ENCODE measurements around the gene ZNF777.
"Not testable (repeated sequence)": the region's sequence is repeated elsewhere in the genome, so short reads cannot be mapped to it uniquely, and the experiment has no call there.

ZNF777 gene

DNA sequence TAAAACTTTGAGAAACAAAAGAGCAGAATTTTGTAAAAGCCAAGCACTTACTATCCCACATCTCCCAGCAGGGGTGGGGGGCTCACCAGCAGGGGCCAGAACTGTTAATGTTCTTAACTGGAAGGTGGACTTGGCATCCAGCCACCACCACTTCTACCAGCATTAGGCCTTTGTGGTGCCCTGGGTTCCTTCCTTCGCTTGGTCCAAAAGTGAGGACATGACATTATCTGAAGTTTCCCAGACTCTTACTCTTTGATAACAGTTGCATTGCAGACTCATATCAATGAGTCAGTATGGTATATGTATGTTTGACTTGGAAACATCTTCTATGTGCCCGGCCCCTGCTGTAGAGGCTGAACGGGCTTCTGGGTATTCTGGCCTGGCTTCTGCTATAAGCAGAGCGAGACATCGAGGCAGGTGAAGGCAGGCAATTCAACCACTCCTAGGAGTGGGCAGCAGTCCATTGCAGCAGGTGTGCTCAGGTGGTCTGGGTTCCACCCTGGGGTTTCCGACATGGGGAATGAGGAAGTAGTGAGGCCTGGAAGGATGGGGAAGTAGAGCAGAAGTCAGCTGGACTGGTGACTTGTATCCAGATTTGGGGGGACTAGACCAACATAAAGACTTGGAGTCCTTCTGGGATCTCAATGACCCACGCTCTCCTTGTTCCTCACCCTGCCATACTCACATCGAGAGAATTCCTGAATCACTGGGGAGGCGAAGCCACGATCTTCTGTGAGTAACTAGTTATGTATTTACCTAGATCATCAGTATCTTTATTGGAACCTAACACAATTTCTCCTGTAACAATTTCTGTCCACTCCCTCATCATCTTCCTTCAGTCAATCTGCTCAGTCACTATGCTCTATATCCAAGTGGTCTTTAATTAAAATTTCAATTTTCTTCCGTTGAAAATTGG lies 4.1 kb downstream of the ZNF777 start:
- no peak for DNase-seq (ENCODE audit: low read depth)
- no peak overlapping the region for H3K4me3 ChIP-seq (ENCODE audit: low read depth, low read length)

DNA sequence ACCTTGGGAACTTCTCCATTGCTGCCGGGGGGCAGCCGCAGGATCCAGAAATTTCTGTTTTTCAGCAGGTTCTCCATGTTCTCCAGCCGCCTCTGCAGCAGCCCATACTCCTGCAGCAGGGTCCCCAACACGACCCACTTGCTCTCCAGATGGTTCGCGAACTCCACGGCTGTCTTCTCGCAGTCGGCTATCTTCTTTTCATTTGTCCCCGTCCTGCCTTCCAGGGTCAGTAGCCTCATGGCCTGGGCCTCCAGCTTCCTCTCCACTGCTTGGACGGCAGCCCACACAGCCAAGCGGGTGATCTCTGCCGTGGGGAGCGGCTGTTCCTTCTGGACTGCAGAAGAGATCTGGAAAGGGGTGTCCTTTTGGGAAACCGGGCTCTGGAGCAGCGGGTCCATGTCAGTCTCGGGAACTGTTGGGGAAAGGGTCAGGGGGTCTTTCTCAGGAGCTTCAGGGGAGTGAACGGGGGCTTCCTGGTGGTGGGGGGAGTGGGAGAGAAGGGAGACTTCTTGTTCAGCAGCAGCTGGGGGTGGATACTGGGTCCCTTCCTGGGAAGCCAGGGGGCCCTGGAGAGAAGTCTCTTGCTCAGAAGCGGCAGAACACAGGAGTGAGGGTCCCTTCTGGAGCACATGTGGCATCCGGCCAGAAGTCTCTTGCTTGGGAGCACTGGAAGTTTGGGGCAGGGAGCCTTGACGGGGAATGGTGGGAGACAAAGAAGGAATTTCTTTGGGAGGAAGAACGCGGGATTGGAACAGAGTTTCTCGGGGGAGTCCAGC lies 5.5 kb downstream of the ZNF777 start:
- DNase-seq (ENCODE audit: low read depth), result no peak
- H3K4me3 ChIP-seq (ENCODE audit: low read depth, low read length), result no peak overlapping the region

DNA sequence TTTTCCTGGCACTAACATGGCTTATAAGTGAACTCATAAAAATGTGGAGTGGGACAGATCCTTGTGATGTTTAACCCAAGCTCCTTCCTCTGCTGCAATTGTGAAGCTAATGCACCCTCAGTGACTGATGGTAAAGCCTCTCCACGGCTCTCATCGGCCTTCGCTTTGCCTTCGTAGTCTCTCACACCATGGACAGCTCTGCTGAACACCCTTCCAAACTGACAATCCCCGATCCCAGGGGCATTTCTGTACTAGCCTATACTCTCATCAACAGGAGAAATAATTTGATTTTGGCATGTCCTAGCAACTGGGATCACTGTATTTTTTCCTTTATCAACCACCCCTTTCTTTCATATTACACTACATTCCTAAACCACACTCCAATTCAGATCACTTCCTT lies 6.1 kb downstream of the ZNF777 start:
- DNase-seq (ENCODE audit: low read depth), result no peak
- no peak overlapping the region for H3K4me3 ChIP-seq (ENCODE audit: low read depth, low read length)

DNA sequence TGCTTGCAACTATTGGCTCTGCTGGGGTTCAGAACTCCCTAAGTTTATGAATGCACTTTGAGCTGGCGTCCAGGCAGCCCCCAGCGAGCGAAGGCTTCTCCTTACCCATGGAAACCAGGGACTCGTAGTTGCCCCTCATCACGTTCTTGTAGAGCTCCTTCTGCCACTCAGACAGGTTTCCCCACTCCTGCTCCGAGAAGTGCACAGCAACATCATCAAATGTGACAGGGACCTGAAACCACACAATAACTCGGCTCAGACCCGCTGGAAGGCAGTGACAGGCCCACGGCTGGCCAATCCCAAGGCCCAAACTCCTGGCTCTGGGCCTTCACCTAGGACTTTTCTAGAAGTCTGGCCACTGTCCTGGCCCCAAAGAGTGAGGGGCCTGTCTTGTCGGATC lies 6.9 kb downstream of the ZNF777 start:
- no peak overlapping the region for H3K4me3 ChIP-seq (ENCODE audit: low read depth, low read length)
- no peak for DNase-seq (ENCODE audit: low read depth)

DNA sequence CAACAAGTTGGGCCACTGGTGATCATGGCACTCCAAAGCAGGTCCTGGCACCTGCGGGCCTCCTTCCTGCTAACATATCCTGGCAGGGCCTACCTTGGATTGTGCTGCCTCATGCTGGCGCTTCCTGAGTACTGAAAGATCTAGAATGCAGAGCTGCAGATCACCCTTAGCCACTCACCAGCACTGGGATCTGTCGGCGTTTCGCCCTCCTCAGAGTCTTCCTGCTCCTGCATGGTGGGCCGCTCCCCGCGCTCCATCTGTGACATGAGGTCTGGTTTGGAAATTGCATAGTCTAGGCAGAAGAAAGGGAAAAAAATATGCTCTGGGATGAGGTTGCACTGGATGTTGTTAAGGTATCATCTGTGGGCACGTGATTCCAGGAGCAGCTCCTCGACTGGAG lies 10.0 kb downstream of the ZNF777 start:
- DNase-seq (ENCODE audit: low read depth), result no peak
- H3K4me3 ChIP-seq (ENCODE audit: low read depth, low read length), result no peak overlapping the region

DNA sequence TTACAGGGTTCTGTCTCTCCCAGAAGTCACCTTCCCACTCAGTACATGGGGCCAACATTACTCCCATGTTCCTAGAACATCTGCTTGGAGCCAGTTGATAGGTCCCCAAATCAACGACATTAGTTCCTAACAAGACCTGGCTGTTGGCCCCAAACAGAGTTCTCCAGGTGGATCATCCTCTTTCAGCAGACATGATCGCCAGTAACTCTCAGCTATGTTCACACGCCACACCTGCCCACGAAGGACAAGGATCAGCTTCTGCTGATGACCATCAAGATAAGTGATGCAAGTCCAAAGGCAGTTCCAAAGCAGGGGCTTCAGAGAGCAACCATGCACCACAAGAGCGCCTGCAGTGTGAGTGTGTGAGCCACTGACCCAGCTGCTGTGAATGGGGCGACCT lies 11.0 kb downstream of the ZNF777 start:
- DNase-seq (ENCODE audit: low read depth), result no peak

DNA sequence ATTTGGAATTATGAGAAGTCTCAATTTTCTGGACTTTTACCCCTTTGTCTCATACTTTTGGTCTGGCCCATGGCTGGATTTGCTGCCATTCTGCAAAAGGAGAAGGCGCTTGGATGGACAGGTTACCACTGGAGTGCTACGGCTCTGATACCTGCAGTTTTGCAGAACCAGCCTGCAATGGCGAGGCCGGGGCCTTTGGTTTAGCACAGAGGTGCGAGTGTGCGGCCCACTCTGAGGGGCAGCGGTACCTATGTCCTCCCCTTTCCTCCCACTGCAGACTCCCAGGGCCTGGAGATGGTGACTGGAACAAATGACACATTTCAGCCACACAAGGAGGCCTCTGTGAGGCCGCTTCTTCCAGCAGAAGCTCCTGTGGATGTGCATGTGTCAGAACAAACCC lies 11.9 kb downstream of the ZNF777 start:
- no peak overlapping the region for H3K4me3 ChIP-seq (ENCODE audit: low read depth, low read length)
- DNase-seq (ENCODE audit: low read depth), result no peak

More for the DNA sequence above, 11.0 kb downstream of the ZNF777 start:
- no peak overlapping the region for H3K4me3 ChIP-seq (ENCODE audit: low read depth, low read length)

DNA sequence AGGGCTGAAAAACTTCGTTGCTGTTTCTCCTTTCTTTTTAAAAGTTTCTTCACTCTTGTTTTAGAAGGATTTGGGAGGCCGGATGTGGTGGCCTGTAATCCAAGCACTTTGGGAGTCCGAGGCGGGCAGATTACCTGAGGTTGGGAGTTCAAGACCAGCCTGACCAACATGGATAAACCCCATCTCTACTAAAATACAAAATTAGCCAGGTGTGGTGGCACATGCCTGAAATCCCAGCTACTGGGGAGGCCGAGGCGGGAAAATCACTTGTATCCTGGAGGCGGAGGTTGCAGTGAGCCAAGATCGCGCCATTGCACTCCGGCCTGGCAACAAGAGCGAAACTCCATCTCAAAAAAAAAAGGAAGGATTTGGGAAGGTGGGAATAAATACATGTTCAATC lies 14.8 kb downstream of the ZNF777 start:
- H3K4me3 ChIP-seq (ENCODE audit: low read depth, low read length); DNase-seq (ENCODE audit: low read depth): not testable (repeated sequence)

DNA sequence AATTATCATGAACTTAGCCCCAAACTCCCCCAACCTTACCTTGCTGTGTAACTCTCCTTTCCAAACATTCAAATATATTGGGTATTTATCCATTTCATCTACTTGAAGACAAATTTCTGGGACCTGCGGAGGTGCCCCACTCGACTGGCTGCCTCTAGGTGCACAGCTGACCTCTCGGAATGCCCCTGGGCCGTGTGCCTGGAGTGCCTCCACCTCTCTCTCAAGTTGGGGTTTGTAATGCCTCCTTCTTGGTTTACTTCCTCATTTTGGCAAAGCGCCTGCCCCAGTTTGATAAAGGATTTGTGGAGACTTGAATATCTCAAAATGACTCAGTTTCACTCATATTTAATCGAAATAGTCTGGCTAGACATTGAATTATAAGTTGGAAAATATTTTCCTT lies 16.6 kb downstream of the ZNF777 start:
- no peak overlapping the region for H3K4me3 ChIP-seq (ENCODE audit: low read depth, low read length)
- DNase-seq (ENCODE audit: low read depth), result no peak

DNA sequence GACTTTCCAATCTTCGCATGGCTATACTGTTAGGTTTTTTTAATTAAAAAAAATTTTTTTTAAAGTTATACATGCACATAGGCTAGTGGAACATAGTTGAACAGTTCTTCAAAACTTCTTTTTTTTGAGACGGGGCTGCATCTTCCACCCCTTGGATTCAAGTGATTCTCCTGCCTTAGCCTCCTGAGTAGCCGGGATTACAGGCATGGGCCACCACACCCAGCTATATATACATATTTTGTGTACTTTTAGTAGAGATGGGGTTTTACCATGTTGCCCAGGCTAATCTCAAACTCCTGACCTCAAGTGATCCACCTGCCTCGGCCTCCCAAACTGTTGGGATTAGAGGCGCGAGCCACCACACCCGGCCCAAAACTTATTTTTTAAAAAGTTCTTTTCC lies 17.3 kb downstream of the ZNF777 start:
- DNase-seq (ENCODE audit: low read depth), result no peak
- no peak overlapping the region for H3K4me3 ChIP-seq (ENCODE audit: low read depth, low read length)

DNA sequence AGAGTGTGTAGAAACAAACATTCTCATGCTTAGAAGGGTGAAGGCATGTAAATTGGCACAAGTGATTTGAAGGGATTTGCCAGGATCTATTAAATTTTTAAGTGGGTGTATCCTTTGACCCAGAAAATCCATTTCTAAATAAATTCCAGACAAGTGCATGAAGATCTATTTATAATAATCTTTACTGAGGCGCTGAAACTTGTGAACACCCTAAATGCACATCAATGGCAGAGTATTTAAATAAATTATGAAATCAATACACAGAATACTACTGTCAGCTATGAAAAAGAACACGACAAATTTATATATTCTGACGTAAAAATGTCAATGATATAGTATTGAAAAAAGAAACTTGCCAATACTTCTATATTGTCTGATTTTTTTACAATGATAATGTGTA lies 17.9 kb downstream of the ZNF777 start:
- H3K4me3 ChIP-seq (ENCODE audit: low read depth, low read length), result no peak overlapping the region
- DNase-seq (ENCODE audit: low read depth), result no peak

DNA sequence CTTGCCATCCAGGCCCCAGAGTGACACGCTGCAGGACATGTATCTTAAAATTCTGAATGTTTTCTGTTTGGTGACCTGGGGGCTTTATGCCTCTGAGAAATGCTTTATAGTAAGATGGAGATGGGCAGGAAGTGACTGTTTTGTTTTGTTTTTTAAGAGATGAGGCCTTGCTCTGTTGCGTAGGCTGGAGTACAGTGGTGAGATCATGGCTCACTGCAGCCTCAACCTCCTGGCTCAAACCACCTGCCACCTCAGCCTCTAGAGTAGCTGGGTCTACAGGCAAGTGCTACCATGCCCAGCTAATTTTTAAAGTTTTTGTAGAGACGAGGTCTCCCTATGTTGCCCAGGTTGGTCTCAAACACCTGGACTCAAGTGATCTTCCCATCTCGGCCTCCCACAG lies 20.6 kb downstream of the ZNF777 start:
- H3K4me3 ChIP-seq (ENCODE audit: low read depth, low read length), result no peak overlapping the region
- DNase-seq (ENCODE audit: low read depth), result no peak

DNA sequence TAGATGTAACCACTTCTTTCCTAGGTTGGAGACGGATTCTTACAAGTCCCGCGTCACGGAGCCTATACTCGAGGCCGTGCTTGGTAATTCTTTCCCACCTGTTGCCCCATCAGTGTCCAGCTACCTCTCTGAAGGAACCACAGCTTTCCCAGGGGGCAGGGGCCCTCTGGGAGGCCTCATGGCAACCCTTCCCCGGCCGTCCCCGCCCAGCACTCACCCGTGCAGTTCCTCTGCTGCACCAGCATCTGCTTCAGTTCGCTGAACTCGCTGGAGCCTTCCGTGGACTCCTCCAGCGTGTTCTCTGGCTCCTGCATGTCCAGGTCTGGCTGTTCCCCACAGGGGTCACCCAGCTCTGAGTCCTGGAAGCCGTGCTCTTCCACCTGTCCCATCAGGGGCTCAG lies 24.5 kb downstream of the ZNF777 start:
- no peak overlapping the region for H3K4me3 ChIP-seq (ENCODE audit: low read depth, low read length)
- DNase-seq (ENCODE audit: low read depth), result no peak

DNA sequence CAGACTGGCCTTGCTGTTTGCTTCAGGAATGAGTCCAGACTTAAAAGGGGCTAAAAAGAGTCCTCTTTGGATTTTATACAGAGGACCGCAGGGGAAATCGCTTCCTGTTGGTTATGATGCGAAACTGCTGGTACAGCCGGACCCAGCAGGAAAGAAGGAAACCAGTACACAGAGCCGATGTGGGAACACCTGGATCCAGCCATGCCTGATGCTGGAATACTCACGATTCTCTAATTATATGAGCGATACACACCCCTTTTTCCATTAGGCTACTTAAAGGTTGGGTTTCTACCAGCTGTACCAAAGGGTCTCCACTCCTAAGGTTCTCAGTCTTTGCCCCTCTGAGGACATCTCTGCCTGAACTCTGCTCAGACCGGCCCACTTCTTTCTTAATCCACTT lies 27.7 kb downstream of the ZNF777 start:
- no peak overlapping the region for H3K4me3 ChIP-seq (ENCODE audit: low read depth, low read length)
- DNase-seq (ENCODE audit: low read depth), result no peak

DNA sequence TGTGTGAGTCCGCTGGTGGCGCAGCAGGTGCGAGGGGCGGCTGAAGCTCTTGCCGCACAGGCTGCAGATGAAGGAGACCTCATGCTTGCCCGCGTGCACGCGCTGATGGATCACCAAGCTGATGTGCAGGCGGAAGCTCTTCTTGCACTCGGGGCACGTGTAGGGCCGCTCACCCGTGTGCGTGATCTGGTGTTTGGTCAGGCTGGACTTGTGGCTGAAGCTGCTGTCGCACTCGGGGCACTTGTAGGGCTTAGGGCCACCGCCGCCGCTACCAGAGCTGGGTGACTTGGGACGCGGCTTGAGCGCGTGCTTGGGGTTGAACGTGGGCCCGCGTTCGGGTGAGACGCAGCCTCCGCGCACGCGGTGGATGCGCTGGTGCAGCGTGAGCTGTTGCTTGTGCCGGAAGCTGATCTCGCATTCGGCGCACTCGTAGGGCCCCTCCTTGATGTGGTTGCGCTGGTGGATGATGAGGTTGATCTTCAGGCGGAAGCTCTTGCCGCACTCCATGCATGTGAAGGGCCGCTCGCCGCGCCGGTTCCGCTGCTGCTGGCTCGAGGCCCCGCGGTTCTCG lies 28.7 kb downstream of the ZNF777 start:
- no peak for DNase-seq (ENCODE audit: low read depth)
- H3K4me3 ChIP-seq (ENCODE audit: low read depth, low read length), result no peak overlapping the region

DNA sequence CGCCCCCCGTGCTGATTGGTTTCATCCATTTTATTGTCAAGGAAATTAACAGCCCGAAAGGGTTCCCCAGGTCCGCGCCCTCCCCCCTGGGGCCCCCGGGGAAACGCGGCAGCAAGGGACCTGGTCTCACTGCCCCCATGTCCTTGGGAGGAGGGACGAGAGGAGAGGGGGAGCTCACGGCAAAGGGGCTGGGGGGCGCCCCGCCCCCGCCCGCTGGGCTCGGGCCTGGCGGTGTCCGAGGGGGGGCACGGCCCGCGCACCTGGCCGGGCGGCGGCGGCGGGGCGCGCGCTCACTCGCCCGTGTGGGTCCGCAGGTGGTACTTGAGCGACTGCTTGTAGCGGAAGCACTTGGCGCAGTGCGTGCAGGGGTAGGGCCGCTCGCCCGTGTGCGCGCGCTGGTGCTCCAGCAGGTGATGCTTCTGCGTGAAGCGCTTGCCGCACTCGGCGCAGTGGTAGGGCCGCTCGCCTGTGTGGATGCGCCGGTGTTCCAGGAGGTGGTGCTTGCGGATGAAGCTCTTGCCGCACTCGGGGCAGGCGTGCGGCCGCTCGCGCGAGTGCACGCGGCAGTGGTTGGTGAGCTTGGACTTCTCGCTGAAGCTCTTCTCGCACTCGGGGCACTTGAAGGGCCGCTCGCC lies 29.3 kb downstream of the ZNF777 start:
- H3K4me3 ChIP-seq (ENCODE audit: low read depth, low read length), result no peak overlapping the region
- DNase-seq (ENCODE audit: low read depth), result no peak

DNA sequence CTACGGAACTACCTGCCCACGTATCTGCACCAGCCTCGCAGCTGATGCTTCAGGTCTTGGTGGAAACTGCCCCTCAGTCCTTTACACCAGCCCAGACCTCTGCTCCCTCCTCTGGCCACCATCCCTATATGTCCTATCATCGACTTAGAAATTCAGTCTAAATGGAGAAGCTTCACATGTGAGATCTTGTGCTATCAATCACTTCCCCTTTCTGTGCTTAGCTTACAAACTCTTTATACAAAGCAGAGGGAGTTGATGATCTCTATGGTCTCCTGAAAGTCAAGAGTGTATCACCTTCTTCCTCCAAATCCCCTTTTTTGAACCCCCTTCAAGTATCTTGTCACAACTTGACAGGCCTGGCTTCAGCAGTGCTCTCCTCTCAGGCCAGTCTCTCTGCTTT lies 30.7 kb downstream of the ZNF777 start:
- DNase-seq (ENCODE audit: low read depth), result no peak
- no peak overlapping the region for H3K4me3 ChIP-seq (ENCODE audit: low read depth, low read length)

DNA sequence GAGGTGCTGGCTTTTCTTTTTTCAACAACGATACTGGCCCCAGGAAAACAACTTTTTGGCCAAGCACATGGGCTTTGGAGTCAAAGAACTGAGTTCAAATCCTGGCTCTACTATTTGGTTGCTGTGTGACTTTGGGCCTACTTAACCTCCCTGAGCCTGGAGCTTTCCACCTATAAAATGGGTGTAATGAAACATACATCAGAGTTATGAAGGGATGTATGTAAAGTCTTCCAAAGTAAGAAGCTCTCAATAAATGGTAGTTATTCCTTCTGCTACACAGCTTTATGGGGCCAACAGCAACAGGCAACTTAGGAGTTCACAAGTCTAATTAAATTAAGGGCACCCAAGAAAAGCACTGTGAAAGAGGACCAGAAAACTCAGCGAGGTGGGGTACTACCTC lies 33.0 kb downstream of the ZNF777 start:
- no peak overlapping the region for H3K4me3 ChIP-seq (ENCODE audit: low read depth, low read length)
- DNase-seq (ENCODE audit: low read depth), result no peak

DNA sequence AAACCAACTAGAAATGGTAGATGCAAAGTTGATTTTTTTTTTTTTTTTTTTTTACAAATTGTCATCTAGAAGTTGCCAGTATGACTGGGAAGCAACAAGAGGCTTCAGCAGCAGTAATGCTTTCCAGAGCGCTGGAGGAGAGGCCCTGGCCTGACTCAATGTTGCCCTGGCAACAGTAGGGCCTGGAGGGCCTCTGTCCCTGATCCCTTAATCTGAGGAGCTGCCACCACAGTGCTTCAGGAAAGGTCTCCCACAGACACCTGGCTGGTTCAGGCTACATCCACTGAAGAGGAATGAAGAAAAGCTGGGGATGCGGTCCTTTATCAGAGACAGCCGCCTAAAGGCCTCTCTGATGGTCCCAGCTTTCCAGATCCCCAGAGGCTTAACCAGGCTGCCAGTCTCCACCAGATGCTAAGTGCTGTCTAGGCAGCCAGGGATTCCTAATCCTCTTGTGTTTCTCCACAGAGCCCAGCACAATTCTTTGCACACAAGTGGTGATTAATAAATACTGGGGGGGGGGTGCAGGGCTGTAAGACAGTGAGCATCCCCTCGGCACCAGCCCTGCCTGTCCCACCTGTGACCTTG lies 33.7 kb downstream of the ZNF777 start:
- H3K4me3 ChIP-seq (ENCODE audit: low read depth, low read length), result no peak overlapping the region
- DNase-seq (ENCODE audit: low read depth), result no peak

All from skeletal muscle cell (primary cell).